GM19467 (cell line): ENCODE measurements around the gene RARB.
A peak's percentile ranks its signal among the peaks of the same experiment; 100 is the strongest.

Source experiments
- ATAC-seq: cut with Tn5 transposase; IDR thresholded peaks from one replicate; pipeline ENCODE4 v1.9.1; 2021; ENCODE audit warnings: mild to moderate bottlenecking, moderate library complexity; ENCODE audit not compliant: unreplicated experiment

Gene RARB

GRCh38 chr3:25447285-25447684, 19.2 kb downstream of the RARB start:
- no peak for ATAC-seq

GRCh38 chr3:25447925-25448324, 19.9 kb downstream of the RARB start:
- ATAC-seq = no peak

- ATAC-seq = no peak
Observed at GRCh38 chr3:25448750-25449692, 21.0 kb downstream of the RARB start.

- no peak for ATAC-seq
Observed at GRCh38 chr3:25449857-25450256, 21.8 kb downstream of the RARB start.

GRCh38 chr3:25452192-25452591, 24.1 kb downstream of the RARB start:
- ATAC-seq = no peak

- no peak for ATAC-seq
Observed at GRCh38 chr3:25452740-25453139, 24.7 kb downstream of the RARB start.

GRCh38 chr3:25453619-25454004, 25.5 kb downstream of the RARB start:
- no peak for ATAC-seq

- ATAC-seq = no peak
Observed at GRCh38 chr3:25454005-25454927, 26.2 kb downstream of the RARB start.

- no peak for ATAC-seq
Observed at GRCh38 chr3:25455441-25456132, 27.5 kb downstream of the RARB start.

GRCh38 chr3:25456723-25457670, 28.9 kb downstream of the RARB start:
- ATAC-seq = no peak

GRCh38 chr3:25457671-25458419, 29.8 kb downstream of the RARB start:
- ATAC-seq = no peak

- ATAC-seq = no peak
Observed at GRCh38 chr3:25458420-25458814, 30.4 kb downstream of the RARB start.

GRCh38 chr3:25460751-25461150, 32.7 kb downstream of the RARB start:
- peak; percentile 99 for ATAC-seq

- ATAC-seq = no peak
Observed at GRCh38 chr3:25461946-25462345, 33.9 kb downstream of the RARB start.

- ATAC-seq = no peak
Observed at GRCh38 chr3:25462495-25462894, 34.4 kb downstream of the RARB start.

GRCh38 chr3:25463836-25464418, 35.9 kb downstream of the RARB start:
- ATAC-seq = no peak

GRCh38 chr3:25465266-25465860, 37.3 kb downstream of the RARB start:
- no peak for ATAC-seq

- no peak for ATAC-seq
Observed at GRCh38 chr3:25468866-25469319, 40.8 kb downstream of the RARB start.
